Anterior cingulate cortex (tissue), 58 donors: ENCODE measurements around the gene PRDM9.
"Not testable (repeated sequence)": the region's sequence is repeated elsewhere in the genome, so short reads cannot be mapped to it uniquely, and the experiment has no call there.

Experiments used
- DNase-seq, 58 donors: peaks; one replicate each; lab custom pipeline; 2025; lab: John Stamatoyannopoulos, UW

The PRDM9 gene

DNA sequence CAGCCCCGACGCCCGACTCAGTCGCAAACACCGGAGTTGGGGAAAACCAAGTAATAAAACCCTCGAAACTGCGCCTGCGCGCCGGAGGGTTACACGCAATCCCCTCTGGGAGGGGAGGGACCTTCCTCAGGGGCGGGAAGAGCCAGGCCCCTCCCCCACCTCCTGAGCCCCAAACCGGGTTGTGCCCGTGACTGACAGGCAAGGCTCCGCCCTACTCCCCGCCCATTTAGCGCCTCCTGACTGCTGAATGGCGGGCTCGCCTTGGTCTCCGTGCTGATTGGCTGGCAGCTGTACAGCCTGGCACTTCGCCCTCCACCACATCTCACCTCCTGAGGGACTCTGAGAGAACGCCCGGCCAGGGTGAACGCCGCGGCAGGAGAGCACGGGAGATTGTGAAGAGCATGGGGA, at the start of gene PRDM9:
PRDM9 (plus strand) TSS at position 332 of the 408 bp plus-strand sequence. CDS start 1,425 bp downstream, outside the sequence.
- DNase-seq, result peak in 22 of 58 donors; percentile 0 to 49 (median 11)

GRCh38 chr5:23457780-23458179, 49.6 kb upstream of the PRDM9 start:
- DNase-seq, result no peak

GRCh38 chr5:23459214-23459613, 48.2 kb upstream of the PRDM9 start:
- DNase-seq, result no peak

DNA sequence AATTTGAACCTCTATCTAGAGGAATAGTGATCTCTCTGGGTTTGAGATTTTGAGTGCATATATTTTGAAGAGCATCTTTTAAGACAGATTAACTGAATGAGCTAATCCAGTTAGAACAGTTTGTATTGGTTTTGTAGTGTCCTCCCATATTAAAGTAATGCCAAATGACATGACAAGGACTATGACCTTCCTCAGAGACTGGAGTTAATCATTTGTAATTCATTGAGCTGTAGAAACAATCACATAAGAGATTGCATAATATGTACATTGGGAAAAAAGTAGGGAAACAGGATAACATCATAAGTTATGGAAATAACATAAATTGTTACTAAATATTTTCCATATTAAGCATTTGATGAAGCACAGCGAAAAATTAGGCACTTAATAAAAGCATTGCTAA, 45.8 kb upstream of the PRDM9 start:
- no peak for DNase-seq

GRCh38 chr5:23466401-23466912, 41.0 kb upstream of the PRDM9 start:
- DNase-seq, result no peak

GRCh38 chr5:23468658-23469057, 38.8 kb upstream of the PRDM9 start:
- DNase-seq, result no peak

- no peak for DNase-seq
Measured at GRCh38 chr5:23473915-23474314, 33.5 kb upstream of the PRDM9 start.

DNA sequence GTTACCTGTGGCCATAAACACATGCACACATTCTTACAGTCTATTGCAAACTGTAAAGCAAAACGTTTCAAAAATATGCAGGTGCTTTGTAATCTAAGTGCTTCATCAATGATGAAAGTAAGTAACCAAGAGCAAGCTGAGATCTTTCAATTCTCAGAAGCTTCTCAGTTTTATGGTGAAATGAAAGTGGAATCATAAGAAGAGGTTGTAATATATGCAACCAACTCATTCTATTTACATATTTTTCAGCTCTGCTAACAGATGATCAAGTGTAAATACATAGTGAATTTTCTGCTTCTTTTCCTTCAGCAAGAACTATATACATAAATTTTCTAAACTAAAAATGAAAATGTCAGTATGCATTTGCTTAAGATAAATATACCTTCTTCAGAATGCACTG, 33.1 kb upstream of the PRDM9 start:
- no peak for DNase-seq

DNA sequence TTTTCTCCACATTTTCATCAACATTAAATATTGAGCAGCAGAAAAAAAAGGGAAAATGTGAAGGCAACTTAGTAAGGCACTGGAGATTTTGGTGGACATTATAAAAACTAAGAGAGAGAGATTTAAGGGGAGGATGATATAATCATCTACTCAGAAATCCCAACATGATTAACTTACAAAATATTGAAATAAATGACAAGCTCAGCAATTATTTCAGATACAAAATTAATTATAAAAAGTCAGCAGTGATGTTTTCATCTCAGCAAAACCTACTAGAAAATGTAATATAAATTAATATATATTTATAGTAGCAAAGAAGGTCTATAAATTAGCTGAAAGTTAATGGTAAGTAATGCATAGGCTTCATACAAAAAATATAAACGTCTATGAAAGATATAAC, 30.8 kb upstream of the PRDM9 start:
- DNase-seq, result no peak

DNA sequence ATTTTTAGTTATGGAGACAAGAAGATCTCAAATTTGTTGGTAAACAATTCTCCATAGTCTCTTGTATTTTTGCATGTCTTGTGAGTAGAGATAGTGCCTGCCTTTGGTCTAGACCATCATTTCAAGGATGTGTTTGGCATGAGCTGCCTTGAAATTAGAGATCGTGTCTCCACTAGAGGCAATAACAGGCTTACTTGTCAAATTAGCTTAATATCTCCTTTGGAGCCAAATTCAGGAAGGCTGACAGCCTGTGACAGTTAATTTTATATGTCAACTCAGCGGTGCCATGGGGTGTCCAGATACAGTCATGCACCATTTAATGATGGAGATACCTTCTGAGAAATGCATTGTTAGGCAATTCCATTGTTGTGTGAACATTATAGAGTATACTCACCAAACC, 24.8 kb upstream of the PRDM9 start:
- no peak for DNase-seq

GRCh38 chr5:23483090-23483489, 24.3 kb upstream of the PRDM9 start:
- no peak for DNase-seq

GRCh38 chr5:23484096-23484495, 23.3 kb upstream of the PRDM9 start:
- DNase-seq, result no peak

- not testable (repeated sequence) for DNase-seq
Measured at GRCh38 chr5:23486227-23486626, 21.2 kb upstream of the PRDM9 start.

DNA sequence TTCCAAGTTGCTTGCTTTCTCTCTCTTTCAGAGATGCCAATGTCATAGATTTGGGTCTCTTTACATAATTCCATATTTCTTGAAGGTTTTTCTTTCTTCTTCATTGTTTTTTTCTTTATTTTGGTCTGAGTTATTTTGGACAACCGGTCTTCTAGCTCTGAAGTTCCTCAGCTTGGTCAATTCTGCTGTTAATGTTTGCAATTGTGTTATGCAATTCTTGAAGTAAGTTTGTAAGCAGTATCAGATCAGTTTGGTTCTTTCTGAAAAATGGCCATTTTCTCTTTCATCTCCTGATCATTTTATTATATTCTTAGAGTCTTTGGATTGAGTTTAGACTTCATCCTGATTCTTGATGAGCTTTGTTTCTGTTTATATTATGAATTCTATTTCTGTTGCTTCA, 16.4 kb upstream of the PRDM9 start:
- no peak for DNase-seq

DNA sequence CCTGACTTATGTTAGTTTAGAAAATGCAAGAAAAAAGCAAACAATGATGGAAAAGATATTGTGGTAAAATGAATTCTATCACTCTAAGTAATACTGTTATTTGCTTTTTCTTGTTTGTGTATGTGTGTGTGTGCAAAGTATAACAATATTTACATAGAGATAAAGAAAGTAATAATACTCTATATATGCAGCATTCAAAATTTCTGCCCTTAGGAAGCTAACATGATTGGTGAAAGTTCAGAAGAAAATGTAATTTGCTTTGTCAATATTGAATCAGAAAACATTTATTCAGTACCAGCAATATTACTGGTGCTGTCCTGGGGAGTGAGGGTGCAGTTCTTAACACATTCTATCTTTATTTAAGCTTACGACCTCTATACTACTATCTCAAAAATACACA, 12.9 kb upstream of the PRDM9 start:
- DNase-seq, result no peak

DNA sequence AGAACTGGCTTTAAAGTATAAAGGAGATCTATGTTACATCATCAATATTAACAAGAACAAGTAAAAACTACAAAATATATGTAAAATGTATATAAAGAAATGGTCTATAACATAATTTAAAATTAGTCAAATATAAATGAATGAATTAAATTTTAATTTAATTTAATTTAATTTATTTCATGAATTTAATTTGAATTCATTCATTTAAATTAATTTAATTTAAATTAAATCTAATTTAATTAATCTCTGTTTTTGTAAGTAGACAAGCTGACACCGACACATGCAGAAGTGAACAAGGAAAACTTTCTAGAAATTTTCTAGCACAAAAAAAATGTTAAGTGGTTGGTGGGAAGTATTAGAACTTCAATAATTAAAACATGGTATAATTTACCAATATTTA, 10.8 kb upstream of the PRDM9 start:
- no peak for DNase-seq

DNA sequence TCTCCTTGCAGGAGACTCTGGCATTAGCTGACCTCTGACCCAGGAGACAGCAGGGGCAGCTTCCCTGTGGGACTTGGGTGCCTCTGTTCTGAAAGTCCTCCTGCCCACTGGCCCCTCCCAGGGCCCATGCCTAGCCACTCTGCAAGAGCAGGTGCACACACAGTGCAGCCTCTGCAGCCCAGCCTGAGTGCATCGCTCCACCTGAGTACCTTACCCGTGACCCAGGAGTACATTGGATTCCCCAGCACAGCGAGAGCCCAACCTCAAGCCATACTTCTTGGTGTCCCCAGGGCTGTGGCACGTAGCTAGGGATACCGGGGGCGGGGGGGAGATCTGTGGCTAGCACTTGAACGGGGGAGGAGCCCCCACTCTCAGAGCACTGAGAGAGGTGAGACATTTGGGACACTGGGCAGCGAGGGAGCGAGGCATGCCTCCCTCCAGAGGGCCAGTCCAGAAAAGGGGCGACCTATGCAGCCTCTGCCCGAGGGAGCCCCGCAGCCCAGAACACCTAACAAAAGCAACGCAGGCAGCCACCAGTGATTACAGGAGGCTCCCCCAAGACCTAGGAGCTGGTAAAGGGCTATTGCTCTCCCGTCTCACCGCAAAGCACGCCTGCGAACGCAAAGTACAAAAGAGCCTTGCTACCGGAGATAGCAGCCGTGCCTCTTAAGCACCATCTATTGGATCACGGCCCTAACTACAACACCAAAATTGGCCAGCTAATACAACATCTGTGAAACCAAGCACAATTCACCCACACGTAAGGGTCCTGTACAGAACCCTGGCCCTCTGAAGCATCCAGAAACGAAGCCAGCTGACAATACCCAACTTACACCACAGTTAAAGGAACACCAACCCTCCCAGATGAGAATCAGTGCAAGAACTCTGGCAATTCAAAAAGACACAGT, 826 bp upstream of the PRDM9 start:
- peak in 4 of 58 donors; percentile 2 to 14 (median 4) for DNase-seq

- DNase-seq, result not testable (repeated sequence)
Measured at GRCh38 chr5:23510434-23510833, 3.0 kb downstream of the PRDM9 start.

DNA sequence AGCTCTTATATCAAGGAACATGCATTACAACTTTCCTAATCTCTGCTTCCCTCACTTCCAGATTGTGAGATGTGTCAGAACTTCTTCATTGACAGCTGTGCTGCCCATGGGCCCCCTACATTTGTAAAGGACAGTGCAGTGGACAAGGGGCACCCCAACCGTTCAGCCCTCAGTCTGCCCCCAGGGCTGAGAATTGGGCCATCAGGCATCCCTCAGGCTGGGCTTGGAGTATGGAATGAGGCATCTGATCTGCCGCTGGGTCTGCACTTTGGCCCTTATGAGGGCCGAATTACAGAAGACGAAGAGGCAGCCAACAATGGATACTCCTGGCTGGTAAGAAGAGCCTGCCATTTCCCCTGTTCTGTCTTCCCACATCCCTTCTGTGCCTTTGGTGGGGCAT, 15.1 kb downstream of the PRDM9 start:
- DNase-seq, result no peak

- no peak for DNase-seq
Measured at GRCh38 chr5:23523031-23523430, 15.6 kb downstream of the PRDM9 start.

- DNase-seq, result no peak
Measured at GRCh38 chr5:23523998-23524397, 16.6 kb downstream of the PRDM9 start.

- DNase-seq, result no peak
Measured at GRCh38 chr5:23525751-23526150, 18.3 kb downstream of the PRDM9 start.
